ENCODE data around the gene MISP3.

- TF ChIP-seq TARDBP (IDR thresholded peaks at IDR 0.05) (no peak), SP1 (IDR thresholded peaks at IDR 0.05) (no peak), FOXM1 (IDR thresholded peaks at IDR 0.05; ENCODE audit: borderline replicate concordance) (no peak), HDGF (IDR thresholded peaks at IDR 0.05; ENCODE audit: borderline replicate concordance) (no peak), PKNOX1 (IDR thresholded peaks at IDR 0.05) (no peak), FOXK2 (IDR thresholded peaks at IDR 0.05) (no peak), ARNT (IDR thresholded peaks at IDR 0.05) (no peak), FOXA1 (IDR thresholded peaks at IDR 0.05) (no peak), NFRKB (IDR thresholded peaks at IDR 0.05) (no peak), BHLHE40 (IDR thresholded peaks at IDR 0.05; ENCODE audit: borderline replicate concordance) (no peak)
These were observed 17.3 kb downstream of the MISP3 start for GRCh38 chr19:14089662-14090508.
